PC-3 (cell line): ENCODE data around the gene LRRFIP2. TPM values are rescaled to one million over a fixed set of nuclear protein-coding genes. Genes with fewer than 3 reads are reported as not detected.

Experiments used
- ATAC-seq: fragments of 200-7000 bp; cut with Tn5 transposase; 2 replicates; pipeline ENCODE4 v1.9.1; 2020; ENCODE audit warnings: mild to moderate bottlenecking, moderate library complexity
- BruUV-seq: library from RNA; stranded (reverse); fragments of 400-500 nt; replicated peaks from 2 replicates; lab custom pipeline; 2021; lab: Mats Ljungman, UMichigan
- CTCF ChIA-PET: fragments of 300-600 bp; sonication (Branson Sonifier 250); formaldehyde crosslinking; loops from one replicate; lab custom pipeline; 2022; ENCODE audit warnings: antibody characterized with exemption; lab: Charles Lee
- POLR2A ChIA-PET: fragments of 300-600 bp; sonication (Branson Sonifier 250); formaldehyde crosslinking; loops from one replicate; lab custom pipeline; 2022; ENCODE audit warnings: antibody characterized with exemption; ENCODE audit not compliant: unreplicated experiment; lab: Charles Lee
- DNase-seq: peaks from one replicate; pipeline ENCODE4 v3.0.0-alpha.2; 2015
- H2AFZ ChIP-seq: fragments of 300-600 bp; sonication (generic); 2 replicates; pipeline ENCODE4 v1.6.0; 2016; ENCODE audit warnings: antibody characterized with exemption, low read length
- H3F3A ChIP-seq: fragments of 300-600 bp; sonication (generic); one replicate; pipeline ENCODE4 v1.6.0; 2017; ENCODE audit warnings: antibody characterized with exemption, low read length, control low read depth, mild to moderate bottlenecking; ENCODE audit not compliant: unreplicated experiment
- H3K27ac ChIP-seq: fragments of 300-600 bp; sonication (generic); 2 replicates; pipeline ENCODE4 v1.5.1; 2016; ENCODE audit warnings: mild to moderate bottlenecking, low read length
- H3K27me3 ChIP-seq: fragments of 300-600 bp; sonication (generic); 2 replicates; pipeline ENCODE4 v1.6.1; 2016; ENCODE audit warnings: low read length, mixed read lengths
- H3K36me3 ChIP-seq: fragments of 300-600 bp; sonication (generic); 2 replicates; pipeline ENCODE4 v1.6.1; 2016; ENCODE audit warnings: low read depth, mixed run types, low read length, mixed read lengths
- H3K4me1 ChIP-seq: fragments of 300-600 bp; sonication (generic); 2 replicates; pipeline ENCODE4 v1.5.1; 2016; ENCODE audit warnings: low read length; ENCODE audit not compliant: insufficient read depth
- H3K4me2 ChIP-seq: fragments of 300-600 bp; sonication (generic); 2 replicates; pipeline ENCODE4 v1.6.0; 2016; ENCODE audit warnings: low read length
- H3K4me3 ChIP-seq: fragments of 300-600 bp; sonication (generic); 2 replicates; pipeline ENCODE4 v1.5.1; 2016; ENCODE audit warnings: mild to moderate bottlenecking, low read length, mixed read lengths
- H3K79me2 ChIP-seq: fragments of 300-600 bp; sonication (generic); 2 replicates; pipeline ENCODE4 v1.6.1; 2017; ENCODE audit warnings: low read length, mixed read lengths
- H3K9ac ChIP-seq: fragments of 300-600 bp; sonication (generic); 2 replicates; pipeline ENCODE4 v1.6.0; 2016; ENCODE audit warnings: mild to moderate bottlenecking, low read length
- H3K9me2 ChIP-seq: fragments of 300-600 bp; sonication (generic); replicated peaks from 2 replicates; pipeline ENCODE4 v1.6.1; 2016; ENCODE audit warnings: mixed run types, low read length, mixed read lengths
- H3K9me3 ChIP-seq: fragments of 300-600 bp; sonication (generic); 2 replicates; pipeline ENCODE4 v1.6.1; 2016; ENCODE audit warnings: low read length, mixed read lengths
- H4K20me1 ChIP-seq: fragments of 300-600 bp; sonication (generic); 2 replicates; pipeline ENCODE4 v1.6.1; 2016; ENCODE audit warnings: low read length, mixed read lengths
- CTCF ChIP-seq: fragments of 300-600 bp; sonication (generic); conservative IDR thresholded peaks from 2 replicates; pipeline ENCODE4 v1.5.1; 2017; ENCODE audit warnings: antibody characterized with exemption, low read depth, mild to moderate bottlenecking, low read length
- EZH2 ChIP-seq: fragments of 300-600 bp; sonication (generic); IDR thresholded peaks from one replicate; pipeline ENCODE4 v1.6.1; 2017; ENCODE audit warnings: antibody characterized with exemption, mild to moderate bottlenecking, low read length; ENCODE audit not compliant: unreplicated experiment
- EZH2phosphoT487 ChIP-seq: fragments of 300-600 bp; sonication (generic); IDR thresholded peaks from 2 replicates; pipeline ENCODE4 v1.6.1; 2018; ENCODE audit warnings: mild to moderate bottlenecking, antibody characterized with exemption, low read length, borderline replicate concordance
- intact Hi-C: fragments of 100-400 bp; cut with micrococcal nuclease; formaldehyde crosslinking; loops from 2 replicates; pipeline ENCODE4 v1.9.0; 2023
- total RNA-seq: library from RNA; depleted of rRNA; stranded (reverse); fragments of >200 nt; gene quantifications from 2 replicates; pipeline ENCODE4 v1.2.3, GENCODE V29; 2014

The LRRFIP2 gene
- total RNA-seq, 1 experiment from 2014 or later = 54.7 TPM

DNA sequence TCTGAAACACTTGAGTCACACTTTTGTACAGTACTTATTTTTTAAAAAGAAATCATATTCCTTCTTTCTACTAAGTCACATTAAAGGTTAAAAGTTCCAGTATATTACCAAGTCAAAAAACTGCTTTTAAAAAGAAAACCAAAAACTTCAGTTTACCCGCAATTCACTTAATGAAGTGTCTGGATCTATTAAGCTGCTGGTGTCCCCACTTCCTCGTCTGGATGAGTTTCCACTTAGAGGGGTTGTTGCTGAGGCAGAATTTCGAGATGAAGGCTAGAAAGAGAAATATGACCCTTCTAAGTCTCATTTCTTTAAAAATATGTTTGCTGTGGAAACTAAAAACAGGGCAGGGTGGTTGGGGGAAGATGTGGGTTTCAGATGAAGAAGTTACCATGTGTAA, 79.7 kb downstream of the LRRFIP2 start:
- no peak overlapping the region for H3K9ac ChIP-seq
- no peak overlapping the region for H3K27ac ChIP-seq
- H3K79me2 ChIP-seq = no peaks in the 10 kb centered on the region
- H3K9me2 ChIP-seq = no peaks in the 10 kb centered on the region
- no peaks in the 10 kb centered on the region for H3K9me3 ChIP-seq
- intact Hi-C loops = no loop called here
- H4K20me1 ChIP-seq = no peaks in the 10 kb centered on the region
- no peak overlapping the region for H3K4me3 ChIP-seq
- H2AFZ ChIP-seq = no peak overlapping the region
- no peak overlapping the region for H3K4me2 ChIP-seq
- H3K27me3 ChIP-seq = no peaks in the 10 kb centered on the region
- no peaks in the 10 kb centered on the region for H3K4me1 ChIP-seq
- no peaks in the 10 kb centered on the region for H3F3A ChIP-seq
- DNase-seq (no peak), ATAC-seq (no peak)
- POLR2A ChIA-PET = no interaction called here
- no TSS peak for BruUV-seq
- CTCF ChIA-PET = no interaction called here
- H3K36me3 ChIP-seq = peaks cover 12% of the 10 kb centered on the region; the same call in 1 of the 2 replicates
- no peak for TF ChIP-seq EZH2phosphoT487
- TF ChIP-seq EZH2 = no peak
- no peak for TF ChIP-seq CTCF

DNA sequence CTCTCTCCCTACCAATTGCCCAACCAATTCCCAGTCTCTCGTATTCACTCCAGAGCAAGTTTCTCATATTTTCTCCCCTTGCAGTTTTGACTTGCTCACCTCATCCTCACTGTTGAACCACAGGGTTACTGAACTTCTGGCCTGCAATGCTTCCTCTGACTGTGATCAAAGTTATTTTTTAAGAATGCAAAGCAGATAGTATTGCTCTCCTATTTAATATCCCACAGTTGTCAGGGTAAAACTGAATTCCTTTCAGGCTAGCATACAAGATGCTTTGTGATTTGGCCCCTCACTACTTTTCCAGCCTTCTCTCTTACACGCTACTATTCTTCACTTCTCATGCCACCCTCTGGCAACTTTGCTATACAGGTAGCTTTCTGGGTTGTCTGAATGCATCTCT, 80.9 kb downstream of the LRRFIP2 start:
- Histone ChIP-seq H3K9ac (no peak overlapping the region), H3K79me2 (no peaks in the 10 kb centered on the region), H3K9me2 (no peaks in the 10 kb centered on the region), H3K4me3 (no peak overlapping the region), H3K9me3 (no peaks in the 10 kb centered on the region), H3K27me3 (no peaks in the 10 kb centered on the region), H3K36me3 (peaks cover 12% of the 10 kb centered on the region; the same call in 1 of the 2 replicates), H3F3A (no peaks in the 10 kb centered on the region), H2AFZ (no peak overlapping the region), H3K27ac (no peak overlapping the region), H4K20me1 (no peaks in the 10 kb centered on the region), H3K4me1 (no peaks in the 10 kb centered on the region), H3K4me2 (no peak overlapping the region)
- no peak for TF ChIP-seq EZH2
- DNase-seq = no peak
- intact Hi-C loops = no loop called here
- no peak for ATAC-seq
- POLR2A ChIA-PET = no interaction called here
- BruUV-seq = no TSS peak
- CTCF ChIA-PET = no interaction called here

DNA sequence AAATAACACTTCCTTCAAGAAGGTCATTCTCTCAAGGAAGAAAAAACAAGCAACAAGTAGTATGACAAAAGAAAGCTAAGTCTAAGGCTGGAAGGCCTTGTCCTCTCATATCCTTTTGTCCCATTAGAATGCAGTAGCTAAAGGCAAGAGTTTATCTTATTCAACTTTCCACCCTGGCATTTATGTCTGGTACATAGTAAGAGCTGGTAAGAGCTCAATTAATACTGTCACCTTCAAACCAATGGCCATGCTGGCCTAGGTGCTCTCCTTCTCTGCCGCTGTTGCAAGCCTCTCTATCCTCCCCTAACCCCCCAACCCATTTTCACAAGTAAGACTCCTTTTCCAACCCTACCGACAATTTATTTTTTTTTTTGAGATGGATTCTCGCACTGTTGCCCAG, 81.9 kb downstream of the LRRFIP2 start:
- H3K4me3 ChIP-seq = no peak overlapping the region
- ChIA-PET CTCF (no interaction called here), POLR2A (no interaction called here)
- ATAC-seq = no peak
- no peak for TF ChIP-seq EZH2phosphoT487
- no peak for TF ChIP-seq CTCF
- no peak for TF ChIP-seq EZH2
- no peaks in the 10 kb centered on the region for H3K9me2 ChIP-seq
- peaks cover 12% of the 10 kb centered on the region; the same call in 1 of the 2 replicates for H3K36me3 ChIP-seq
- no peak overlapping the region for H3K27ac ChIP-seq
- H3K9me3 ChIP-seq = no peaks in the 10 kb centered on the region
- no peak for DNase-seq
- H3K9ac ChIP-seq = no peak overlapping the region
- no peaks in the 10 kb centered on the region for H3K27me3 ChIP-seq
- H3F3A ChIP-seq = no peaks in the 10 kb centered on the region
- H3K4me2 ChIP-seq = no peak overlapping the region
- H3K4me1 ChIP-seq = no peaks in the 10 kb centered on the region
- BruUV-seq = no TSS peak
- no peaks in the 10 kb centered on the region for H4K20me1 ChIP-seq
- H3K79me2 ChIP-seq = no peaks in the 10 kb centered on the region
- intact Hi-C loops = no loop called here
- H2AFZ ChIP-seq = no peak overlapping the region
